Measurements from ENCODE around the gene VAV2.

DNA sequence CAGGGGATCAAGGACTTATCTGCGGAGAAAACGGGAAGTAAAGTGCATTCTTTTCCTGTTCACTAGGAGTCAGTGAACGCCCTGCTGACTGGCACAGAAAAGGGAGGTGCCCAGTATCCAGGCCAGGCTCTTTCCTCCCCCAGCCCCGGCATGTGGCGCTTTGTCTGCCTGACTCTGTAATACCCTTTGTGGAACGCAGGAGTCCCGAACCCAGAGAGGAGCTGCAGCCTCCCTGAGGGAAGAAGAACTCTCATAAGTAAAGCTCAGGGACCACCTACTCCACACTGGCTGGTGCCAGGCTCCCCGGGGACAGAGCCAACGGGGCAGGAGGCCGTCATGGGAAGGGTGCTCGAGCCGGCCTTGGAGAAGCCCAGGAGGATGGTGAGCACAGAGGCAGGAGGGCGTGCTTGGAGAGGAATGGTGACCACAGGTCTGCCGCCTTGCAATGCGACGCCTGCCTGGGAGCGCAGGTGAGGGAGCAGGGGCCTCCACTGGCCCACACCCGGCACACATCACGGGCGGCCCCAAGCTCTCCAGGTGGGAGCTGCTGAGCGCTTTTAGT, 31.5 kb downstream of the VAV2 start:
- TF ChIP-seq EZH2phosphoT487 (IDR thresholded peaks at IDR 0.05; ENCODE audit: unreplicated experiment) (no peak), POLR2AphosphoS5 (IDR thresholded peaks at IDR 0.05; ENCODE audit: low read depth) (no peak), EZH2 (IDR thresholded peaks at IDR 0.05; ENCODE audit: low read depth, unreplicated experiment) (no peak), JUNB (IDR thresholded peaks at IDR 0.05; ENCODE audit: unreplicated experiment) (no peak), STAT1 (IDR thresholded peaks at IDR 0.05; ENCODE audit: unreplicated experiment) (no peak), ZNF114 (CRISPR knock-in tag; IDR thresholded peaks at IDR 0.05) (no peak), CREB1 (CRISPR knock-in tag; IDR thresholded peaks at IDR 0.05; ENCODE audit: low read depth) (no peak), ZNF331 (CRISPR knock-in tag; IDR thresholded peaks at IDR 0.05; ENCODE audit: low read depth) (no peak)
- TF ChIP-seq, protein P1, sequence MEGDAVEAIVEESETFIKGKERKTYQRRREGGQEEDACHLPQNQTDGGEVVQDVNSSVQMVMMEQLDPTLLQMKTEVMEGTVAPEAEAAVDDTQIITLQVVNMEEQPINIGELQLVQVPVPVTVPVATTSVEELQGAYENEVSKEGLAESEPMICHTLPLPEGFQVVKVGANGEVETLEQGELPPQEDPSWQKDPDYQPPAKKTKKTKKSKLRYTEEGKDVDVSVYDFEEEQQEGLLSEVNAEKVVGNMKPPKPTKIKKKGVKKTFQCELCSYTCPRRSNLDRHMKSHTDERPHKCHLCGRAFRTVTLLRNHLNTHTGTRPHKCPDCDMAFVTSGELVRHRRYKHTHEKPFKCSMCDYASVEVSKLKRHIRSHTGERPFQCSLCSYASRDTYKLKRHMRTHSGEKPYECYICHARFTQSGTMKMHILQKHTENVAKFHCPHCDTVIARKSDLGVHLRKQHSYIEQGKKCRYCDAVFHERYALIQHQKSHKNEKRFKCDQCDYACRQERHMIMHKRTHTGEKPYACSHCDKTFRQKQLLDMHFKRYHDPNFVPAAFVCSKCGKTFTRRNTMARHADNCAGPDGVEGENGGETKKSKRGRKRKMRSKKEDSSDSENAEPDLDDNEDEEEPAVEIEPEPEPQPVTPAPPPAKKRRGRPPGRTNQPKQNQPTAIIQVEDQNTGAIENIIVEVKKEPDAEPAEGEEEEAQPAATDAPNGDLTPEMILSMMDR (conservative IDR thresholded peaks at IDR 0.05; ENCODE audit: low read depth in 2 of 2): no peak
- TF ChIP-seq, protein P2, sequence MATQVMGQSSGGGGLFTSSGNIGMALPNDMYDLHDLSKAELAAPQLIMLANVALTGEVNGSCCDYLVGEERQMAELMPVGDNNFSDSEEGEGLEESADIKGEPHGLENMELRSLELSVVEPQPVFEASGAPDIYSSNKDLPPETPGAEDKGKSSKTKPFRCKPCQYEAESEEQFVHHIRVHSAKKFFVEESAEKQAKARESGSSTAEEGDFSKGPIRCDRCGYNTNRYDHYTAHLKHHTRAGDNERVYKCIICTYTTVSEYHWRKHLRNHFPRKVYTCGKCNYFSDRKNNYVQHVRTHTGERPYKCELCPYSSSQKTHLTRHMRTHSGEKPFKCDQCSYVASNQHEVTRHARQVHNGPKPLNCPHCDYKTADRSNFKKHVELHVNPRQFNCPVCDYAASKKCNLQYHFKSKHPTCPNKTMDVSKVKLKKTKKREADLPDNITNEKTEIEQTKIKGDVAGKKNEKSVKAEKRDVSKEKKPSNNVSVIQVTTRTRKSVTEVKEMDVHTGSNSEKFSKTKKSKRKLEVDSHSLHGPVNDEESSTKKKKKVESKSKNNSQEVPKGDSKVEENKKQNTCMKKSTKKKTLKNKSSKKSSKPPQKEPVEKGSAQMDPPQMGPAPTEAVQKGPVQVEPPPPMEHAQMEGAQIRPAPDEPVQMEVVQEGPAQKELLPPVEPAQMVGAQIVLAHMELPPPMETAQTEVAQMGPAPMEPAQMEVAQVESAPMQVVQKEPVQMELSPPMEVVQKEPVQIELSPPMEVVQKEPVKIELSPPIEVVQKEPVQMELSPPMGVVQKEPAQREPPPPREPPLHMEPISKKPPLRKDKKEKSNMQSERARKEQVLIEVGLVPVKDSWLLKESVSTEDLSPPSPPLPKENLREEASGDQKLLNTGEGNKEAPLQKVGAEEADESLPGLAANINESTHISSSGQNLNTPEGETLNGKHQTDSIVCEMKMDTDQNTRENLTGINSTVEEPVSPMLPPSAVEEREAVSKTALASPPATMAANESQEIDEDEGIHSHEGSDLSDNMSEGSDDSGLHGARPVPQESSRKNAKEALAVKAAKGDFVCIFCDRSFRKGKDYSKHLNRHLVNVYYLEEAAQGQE (IDR thresholded peaks at IDR 0.05; ENCODE audit: unreplicated experiment): no peak

Measured in GM23338 (cell line).